Hair follicular keratinocyte (primary cell): ENCODE data around the gene KCNK18. TPM values are rescaled to one million over a fixed set of nuclear protein-coding genes. Genes with fewer than 3 reads are reported as not detected.

Experiments used
- total RNA-seq: library from RNA; depleted of rRNA; stranded (reverse); fragments of >200 nt; gene quantifications from 2 replicates; pipeline ENCODE4 v1.2.3, GENCODE V29; 2015

KCNK18 gene
- total RNA-seq: not detected in 2 replicates

DNA sequence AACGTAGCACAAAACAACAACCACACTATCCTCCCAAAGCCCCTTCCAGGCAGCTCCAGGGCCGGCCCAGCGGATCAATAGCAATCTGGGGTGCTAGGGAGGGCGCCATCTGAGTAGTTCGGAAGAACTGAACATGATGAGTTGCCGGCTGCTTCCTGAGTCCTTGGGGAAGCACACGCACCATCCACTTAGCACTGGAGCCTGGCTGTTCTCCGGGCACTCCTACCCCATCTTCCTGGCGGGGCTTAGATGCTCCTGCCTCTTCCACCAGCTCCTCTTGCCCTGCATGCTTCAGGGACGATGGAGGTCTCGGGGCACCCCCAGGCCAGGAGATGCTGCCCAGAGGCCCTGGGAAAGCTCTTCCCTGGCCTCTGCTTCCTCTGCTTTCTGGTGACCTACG is at the start of gene KCNK18:
KCNK18 (plus strand) TSS at position 301 of the 400 bp plus-strand sequence; CDS start at position 301, 0 bp downstream.

GRCh38 chr10:117240621-117241529 is 43.6 kb downstream of the KCNK18 start, which contains the start of gene SLC18A2:
TSS of gene SLC18A2 (plus strand) at chr10:117241114. CDS start at chr10:117241694, 580 bp downstream.

Other genes starting within 250 kb of the KCNK18 start
- gene SHTN1, start 192.3 kb upstream of the KCNK18 start, total RNA-seq: 7.4 and 7.8 TPM in 2 replicates
- gene VAX1, start 59.2 kb upstream of the KCNK18 start, total RNA-seq: not detected in 2 replicates
- gene SLC18A2, start 43.6 kb downstream of the KCNK18 start, total RNA-seq: not detected in 2 replicates
- gene PDZD8, start 178.0 kb downstream of the KCNK18 start, total RNA-seq: 30.1 and 30.6 TPM in 2 replicates